GM19035 (cell line): ENCODE results near the gene TOM1.
A peak's percentile ranks its signal among the peaks of the same experiment; 100 is the strongest.

ENCODE experiments used
- ATAC-seq: cut with Tn5 transposase; IDR thresholded peaks from one replicate; pipeline ENCODE4 v1.9.1; 2021; ENCODE audit not compliant: unreplicated experiment

The TOM1 gene

GRCh38 chr22:35367331-35367886, 67.7 kb downstream of the TOM1 start:
- no peak for ATAC-seq

- ATAC-seq, result no peak
These were observed 68.7 kb downstream of the TOM1 start for GRCh38 chr22:35368386-35368785.

GRCh38 chr22:35369996-35370395, 70.3 kb downstream of the TOM1 start:
- ATAC-seq, result no peak

- ATAC-seq, result no peak
These were observed 74.1 kb downstream of the TOM1 start for GRCh38 chr22:35373781-35374180.

- no peak for ATAC-seq
These were observed 75.3 kb downstream of the TOM1 start for GRCh38 chr22:35375031-35375430.

- ATAC-seq, result no peak
These were observed 75.8 kb downstream of the TOM1 start for GRCh38 chr22:35375526-35375925.

GRCh38 chr22:35376728-35377472, 77.2 kb downstream of the TOM1 start:
- ATAC-seq, result peak; percentile 67

DNA sequence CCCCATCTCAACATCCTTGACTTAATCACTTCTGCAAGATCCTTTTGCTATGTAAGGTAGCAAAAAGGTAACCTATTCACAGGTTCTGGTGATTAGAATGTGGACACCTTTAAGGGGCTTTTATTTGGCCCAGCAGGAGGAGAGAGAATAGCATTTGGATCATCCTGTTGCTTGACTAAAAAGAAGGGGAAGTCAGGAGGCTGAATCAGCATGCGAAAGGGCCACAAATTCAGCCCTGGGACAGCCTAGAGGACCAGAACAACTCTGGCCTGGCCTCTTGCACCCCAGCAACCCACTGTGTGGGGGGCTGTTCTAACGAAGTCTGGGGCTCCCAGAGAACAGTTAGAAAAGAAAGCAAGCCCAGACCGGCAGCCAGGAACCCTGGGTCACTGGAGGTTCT, 78.0 kb downstream of the TOM1 start:
- no peak for ATAC-seq

DNA sequence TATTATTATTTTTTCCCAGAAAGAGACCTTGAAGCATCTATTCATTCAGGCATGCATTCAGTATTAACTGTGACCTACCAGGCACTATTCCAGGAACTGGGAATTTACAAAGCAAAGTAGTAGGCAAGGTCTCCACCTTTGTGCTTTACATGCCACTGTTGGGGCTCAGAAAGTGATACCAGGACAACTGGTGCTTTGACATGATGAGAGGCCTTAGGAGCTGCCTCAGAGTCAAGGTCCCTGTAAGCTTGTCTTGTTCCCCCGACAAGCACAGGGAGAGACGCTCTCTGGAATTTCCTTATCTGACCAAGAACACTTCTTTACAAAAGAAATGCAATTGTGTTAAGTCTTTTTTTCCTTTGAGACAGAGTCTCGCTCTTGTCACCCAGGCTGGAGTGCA, 78.9 kb downstream of the TOM1 start:
- ATAC-seq, result no peak

DNA sequence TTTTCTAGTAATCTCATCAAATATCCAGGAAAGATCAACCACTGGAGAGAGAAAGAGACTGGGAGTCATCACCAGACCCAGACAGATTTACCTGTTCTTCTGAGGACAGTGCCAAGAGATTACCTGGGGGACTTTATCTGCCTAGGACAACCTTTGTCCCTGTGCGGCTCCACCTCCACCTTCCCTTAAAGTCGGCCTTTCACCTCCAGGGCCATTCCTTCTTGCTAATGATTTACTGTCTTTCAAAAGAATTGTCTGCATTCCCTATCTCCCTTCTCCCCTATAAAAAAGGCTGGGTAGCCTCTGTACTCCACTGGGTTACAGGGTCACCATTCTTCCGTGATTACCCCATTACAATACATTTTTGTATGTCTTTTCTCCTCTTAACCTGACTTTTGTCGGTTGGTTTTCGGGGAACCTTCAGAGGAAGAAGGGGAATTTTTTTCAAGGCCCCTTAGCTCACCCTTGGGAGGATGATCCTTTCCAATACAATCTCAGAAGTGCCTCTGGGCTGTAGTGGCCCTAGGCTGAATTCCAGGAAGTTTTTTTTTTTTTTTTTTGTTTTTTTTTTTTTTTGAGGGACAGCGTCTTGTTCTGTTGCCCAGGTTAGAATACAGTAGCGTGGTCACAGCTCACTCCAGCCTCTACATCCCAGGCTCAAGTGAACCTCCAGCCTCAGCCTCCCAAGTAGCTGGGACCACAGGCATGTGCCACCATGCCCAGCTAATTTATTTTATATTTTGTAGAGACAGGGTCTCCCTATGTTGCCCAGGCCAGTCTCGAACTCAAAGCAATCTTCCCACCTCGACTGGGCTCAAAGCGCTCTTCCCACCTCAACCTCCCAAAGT, 79.7 kb downstream of the TOM1 start:
- no peak for ATAC-seq

- ATAC-seq, result no peak
These were observed 80.3 kb downstream of the TOM1 start for GRCh38 chr22:35380013-35380412.

- no peak for ATAC-seq
These were observed 81.1 kb downstream of the TOM1 start, which contains the start of gene HMOX1 for GRCh38 chr22:35380537-35381423. Gene HMOX1 (plus strand): TSS chr22:35381096. CDS start chr22:35381174, 78 bp downstream.

DNA sequence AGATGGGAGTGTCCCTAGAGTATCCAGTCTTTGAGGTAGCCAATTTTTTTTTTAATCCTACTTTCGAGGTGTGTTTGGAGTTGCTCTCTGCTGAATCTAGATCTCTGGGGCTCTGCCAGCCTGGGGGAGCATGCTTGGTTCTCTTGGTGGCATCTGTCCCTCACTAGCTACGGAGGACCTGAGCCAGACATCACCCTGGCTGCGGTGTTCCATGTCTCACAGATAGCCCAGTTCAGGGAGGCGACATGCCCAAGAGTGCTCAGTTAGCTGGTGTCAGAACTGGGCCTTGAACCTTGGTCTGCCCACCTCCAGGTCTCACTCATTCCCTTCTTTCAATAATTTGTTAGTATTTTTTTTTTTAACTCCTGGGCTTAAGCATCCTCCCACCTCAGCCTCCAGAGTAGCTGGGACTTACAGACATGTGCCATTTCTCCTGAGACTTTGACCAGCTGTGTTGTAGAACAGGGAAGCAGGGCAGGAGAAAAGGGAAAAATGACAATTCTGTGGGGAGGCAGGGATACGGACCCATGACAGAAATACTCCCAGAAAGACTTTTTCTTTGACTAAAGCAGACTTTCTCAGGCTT, 81.8 kb downstream of the TOM1 start:
- no peak for ATAC-seq

- ATAC-seq, result no peak
These were observed 84.0 kb downstream of the TOM1 start for GRCh38 chr22:35383679-35384071.

DNA sequence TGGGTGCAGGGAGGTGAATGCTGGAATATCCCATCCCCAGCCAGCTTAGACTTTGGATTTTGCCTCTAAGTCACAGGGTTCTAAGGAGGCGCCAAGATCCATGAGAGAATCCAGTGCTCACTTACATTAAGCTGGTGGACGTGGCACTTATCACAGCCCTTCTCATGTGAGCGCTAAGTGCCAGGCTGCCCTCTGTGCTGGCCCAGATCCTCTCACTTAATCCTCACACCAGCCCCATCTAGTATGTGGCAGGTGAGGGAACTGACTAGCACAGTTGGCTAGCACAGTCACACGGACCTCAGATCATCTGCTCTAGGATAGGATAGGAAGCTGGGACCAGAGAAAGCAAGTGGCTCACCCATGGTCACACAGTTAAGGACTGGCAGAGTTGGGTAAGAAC, 84.8 kb downstream of the TOM1 start:
- no peak for ATAC-seq

DNA sequence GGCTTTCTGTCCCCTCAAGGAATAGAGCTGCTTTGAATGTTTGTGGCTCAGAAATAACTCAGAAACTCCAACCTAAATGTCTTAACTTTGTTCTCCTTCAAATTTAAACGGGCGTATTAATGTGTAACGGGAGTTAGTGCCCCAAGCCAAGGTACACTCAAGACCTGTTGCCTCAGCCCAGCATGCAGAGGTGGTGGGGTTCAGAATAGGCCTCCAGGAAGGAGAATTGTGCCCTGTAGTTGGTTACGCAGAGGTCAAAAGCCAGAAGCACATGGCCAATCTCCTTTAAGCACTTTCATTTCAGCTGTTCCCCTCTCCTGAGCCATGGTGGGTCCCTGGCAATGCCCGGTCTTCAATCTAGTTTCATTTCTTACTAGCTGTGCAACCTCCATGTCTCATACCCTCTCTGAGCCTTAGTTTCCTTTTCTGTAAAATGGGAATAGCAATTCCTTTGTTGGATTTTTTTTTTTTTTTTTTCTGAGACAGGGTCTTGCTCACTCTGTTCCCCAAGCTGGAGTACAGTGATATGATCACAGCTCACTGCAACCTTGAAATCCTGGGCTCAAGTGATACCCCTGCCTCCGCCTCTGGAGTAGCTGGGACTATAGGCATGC, 85.4 kb downstream of the TOM1 start:
- ATAC-seq, result no peak

GRCh38 chr22:35386670-35387288, 87.1 kb downstream of the TOM1 start:
- no peak for ATAC-seq

DNA sequence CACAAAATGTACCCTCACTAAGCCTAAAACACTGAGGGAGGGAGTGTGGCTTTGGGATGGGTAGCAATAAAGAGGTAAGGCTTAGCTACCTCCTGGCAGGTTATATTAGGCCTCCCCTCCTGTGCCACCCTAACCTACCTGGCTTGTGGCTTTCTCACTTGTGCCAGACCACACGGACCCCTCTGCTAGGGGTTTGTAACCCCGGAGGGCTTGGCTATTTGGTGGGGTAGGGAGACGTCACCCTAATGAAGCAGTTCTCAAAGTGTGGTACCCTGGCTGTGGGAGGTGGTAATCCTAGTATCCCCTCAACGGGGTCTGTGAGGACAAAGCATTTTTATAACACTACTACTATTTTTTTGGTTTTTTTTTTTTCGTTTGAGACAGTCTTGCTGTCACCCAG, 91.2 kb downstream of the TOM1 start:
- ATAC-seq, result no peak

GRCh38 chr22:35392357-35392756, 92.7 kb downstream of the TOM1 start:
- ATAC-seq, result no peak
